ENCODE data around the gene SERINC5. TPM values are rescaled to one million over a fixed set of nuclear protein-coding genes. Genes with fewer than 3 reads are reported as not detected.

SERINC5 gene
- total RNA-seq, 2 experiments from 2014 or later, result 32.4 to 33.1 TPM

DNA sequence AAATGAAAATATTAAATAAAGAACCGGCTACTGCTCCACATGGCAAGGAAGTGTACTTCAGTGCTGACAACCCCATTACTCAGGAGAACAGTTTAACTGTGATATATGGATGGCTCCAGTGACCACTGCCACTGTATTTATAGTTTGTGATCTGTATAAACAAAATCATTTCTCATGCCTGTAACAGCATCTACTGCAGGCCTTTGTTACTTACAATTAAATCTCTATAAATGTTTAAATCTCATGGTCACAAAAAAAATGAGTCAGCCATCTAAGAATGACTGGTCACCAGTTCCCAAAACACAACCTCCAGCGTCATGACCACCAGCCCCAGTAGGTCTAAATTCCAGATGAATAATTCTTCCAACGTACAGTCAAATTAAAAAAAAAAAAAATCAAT lies 24.6 kb downstream of the SERINC5 start:
- intact Hi-C loops (cut with micrococcal nuclease), result no loop called here
- peaks cover 13% of the 10 kb centered on the region for H3K36me3 Mint-ChIP-seq (ENCODE audit: low read depth)
- CTCF ChIA-PET, result interaction anchor here (1.8 kb wide), 1 partner anchor 9 kb away, joined by 6 read pairs; no protein-coding TSS in a partner anchor
- TF ChIP-seq CTCF (IDR thresholded peaks at IDR 0.05), result no peak
- peak overlapping the region; percentile 67 for H3K27ac Mint-ChIP-seq
- no peaks in the 10 kb centered on the region for H3K27me3 Mint-ChIP-seq
- no peaks in the 10 kb centered on the region for H3K9me3 Mint-ChIP-seq
- H3K4me1 Mint-ChIP-seq (ENCODE audit: low read depth), result peaks cover 63% of the 10 kb centered on the region
- POLR2A ChIA-PET, result interaction anchor here (0.9 to 1.9 kb wide), 4 partner anchors 13 to 26 kb away, joined by 3 to 6 read pairs (median 6); no protein-coding TSS in a partner anchor
- H3K4me3 Mint-ChIP-seq, result no peak overlapping the region
- ATAC-seq (peak; percentile 7), DNase-seq (no peak)

GRCh38 chr5:80230269-80230992 lies 25.4 kb downstream of the SERINC5 start:
- Mint-ChIP-seq H3K4me1 (ENCODE audit: low read depth) (peaks cover 65% of the 10 kb centered on the region), H3K36me3 (ENCODE audit: low read depth) (peaks cover 9% of the 10 kb centered on the region), H3K27ac (peak overlapping the region; percentile 67), H3K27me3 (no peaks in the 10 kb centered on the region), H3K9me3 (no peaks in the 10 kb centered on the region), H3K4me3 (no peak overlapping the region)
- CTCF ChIA-PET, result interaction anchor here (0.9 to 1.8 kb wide), 2 partner anchors 9 to 138 kb away, joined by 3 to 6 read pairs; no protein-coding TSS in a partner anchor
- ATAC-seq (no peak), DNase-seq (no peak)
- POLR2A ChIA-PET, result interaction anchor here (1.1 to 1.9 kb wide), 5 partner anchors 15 to 38 kb away, joined by 3 to 6 read pairs (median 4); no protein-coding TSS in a partner anchor
- TF ChIP-seq CTCF (IDR thresholded peaks at IDR 0.05), result no peak
- intact Hi-C loops (cut with micrococcal nuclease), result no loop called here

- H3K27me3 Mint-ChIP-seq, result no peaks in the 10 kb centered on the region
- peak overlapping the region; percentile 49 for H3K27ac Mint-ChIP-seq
- intact Hi-C loops (cut with micrococcal nuclease), result no loop called here
- no peak for TF ChIP-seq CTCF (IDR thresholded peaks at IDR 0.05)
- ChIA-PET POLR2A (interaction anchor here (1.1 to 1.6 kb wide), 3 partner anchors 18 to 37 kb away, joined by 3 to 6 read pairs (median 4); no protein-coding TSS in a partner anchor), CTCF (interaction anchor here (0.9 to 1.8 kb wide), 2 partner anchors 10 to 138 kb away, joined by 3 to 6 read pairs; no protein-coding TSS in a partner anchor)
- ATAC-seq, result no peak
- peaks cover 11% of the 10 kb centered on the region for H3K36me3 Mint-ChIP-seq (ENCODE audit: low read depth)
- H3K4me1 Mint-ChIP-seq (ENCODE audit: low read depth), result peaks cover 67% of the 10 kb centered on the region
- no peak for DNase-seq
- no peak overlapping the region for H3K4me3 Mint-ChIP-seq
- no peaks in the 10 kb centered on the region for H3K9me3 Mint-ChIP-seq
Observed at GRCh38 chr5:80229902-80230255, 26.0 kb downstream of the SERINC5 start.

- Mint-ChIP-seq H3K9me3 (no peaks in the 10 kb centered on the region), H3K4me1 (ENCODE audit: low read depth) (peaks cover 62% of the 10 kb centered on the region), H3K27ac (peak overlapping the region; percentile 59), H3K36me3 (ENCODE audit: low read depth) (peaks cover 12% of the 10 kb centered on the region), H3K27me3 (no peaks in the 10 kb centered on the region), H3K4me3 (no peak overlapping the region)
- intact Hi-C loops (cut with micrococcal nuclease), result no loop called here
- ATAC-seq (no peak), DNase-seq (no peak)
- POLR2A ChIA-PET, result interaction anchor here (1.5 kb wide), 2 partner anchors 17 to 27 kb away, joined by 5 to 9 read pairs; partner anchors contain the start of gene SERINC5
- CTCF ChIA-PET, result interaction anchor here (1.4 to 1.5 kb wide), 2 partner anchors 19 to 136 kb away, joined by 3 read pairs; no protein-coding TSS in a partner anchor
- no peak for TF ChIP-seq CTCF (IDR thresholded peaks at IDR 0.05)
Observed at GRCh38 chr5:80227979-80228596, 27.8 kb downstream of the SERINC5 start.

Data from activated CD8-positive, alpha-beta T cell treated with anti-CD3 and anti-CD28 coated beads for 36 hours (primary cell).